ENCODE results near the gene USB1. TPM values are rescaled to one million over a fixed set of nuclear protein-coding genes. Genes with fewer than 3 reads are reported as not detected.

Gene USB1
- total RNA-seq, 1 donor from 2014 or later = 100.0 TPM

DNA sequence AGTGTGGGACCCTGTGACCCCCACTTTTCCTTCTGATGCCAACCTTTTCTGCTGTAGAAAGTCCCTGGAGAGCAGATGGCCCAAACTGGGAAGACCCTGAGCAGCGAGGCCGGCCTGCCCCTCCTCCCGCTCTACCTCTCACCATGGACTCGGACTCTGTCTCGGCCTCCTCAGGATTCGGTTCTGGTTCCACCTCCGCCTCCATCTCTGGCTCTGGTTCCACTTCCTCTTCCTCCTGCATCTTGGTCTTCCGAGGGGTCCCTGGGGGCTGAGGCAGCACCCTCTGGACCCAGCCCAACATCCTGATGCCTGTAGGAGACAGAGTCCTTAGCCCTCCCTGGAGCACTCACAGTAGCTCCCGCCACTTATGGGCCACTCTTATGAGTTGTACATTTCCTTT lies 34.2 kb upstream of the USB1 start:
- no peaks in the 10 kb centered on the region for H3K36me3 ChIP-seq (ENCODE audit: insufficient read depth, low read length)

GRCh38 chr16:57967916-57968315 lies 33.3 kb upstream of the USB1 start:
- Histone ChIP-seq H2AFZ (ENCODE audit: low read depth, low read length) (no peak overlapping the region), H3K79me2 (ENCODE audit: insufficient read depth, low read length) (no peaks in the 10 kb centered on the region), H3K27me3 (ENCODE audit: insufficient read depth, low read length) (peaks cover 5% of the 10 kb centered on the region), H3K4me1 (ENCODE audit: insufficient read depth, low read length) (no peaks in the 10 kb centered on the region), H4K20me1 (ENCODE audit: insufficient read depth, low read length) (no peaks in the 10 kb centered on the region), H3K9me3 (ENCODE audit: insufficient read depth, low read depth, low read length) (no peaks in the 10 kb centered on the region), H3K27ac (ENCODE audit: low read depth, low read length) (no peak overlapping the region), H3K4me2 (ENCODE audit: low read length) (no peak overlapping the region), H3K36me3 (ENCODE audit: insufficient read depth, low read length) (no peaks in the 10 kb centered on the region), H3K4me3 (ENCODE audit: insufficient read depth, low read depth, low read length) (no peak overlapping the region), H3K9ac (ENCODE audit: low read length) (no peak overlapping the region)
- DNase-seq (ENCODE audit: low read depth) = no peak
- TF ChIP-seq EZH2 (IDR thresholded peaks at IDR 0.05; ENCODE audit: insufficient read depth, low read length) = no peak
- TF ChIP-seq, protein P1, sequence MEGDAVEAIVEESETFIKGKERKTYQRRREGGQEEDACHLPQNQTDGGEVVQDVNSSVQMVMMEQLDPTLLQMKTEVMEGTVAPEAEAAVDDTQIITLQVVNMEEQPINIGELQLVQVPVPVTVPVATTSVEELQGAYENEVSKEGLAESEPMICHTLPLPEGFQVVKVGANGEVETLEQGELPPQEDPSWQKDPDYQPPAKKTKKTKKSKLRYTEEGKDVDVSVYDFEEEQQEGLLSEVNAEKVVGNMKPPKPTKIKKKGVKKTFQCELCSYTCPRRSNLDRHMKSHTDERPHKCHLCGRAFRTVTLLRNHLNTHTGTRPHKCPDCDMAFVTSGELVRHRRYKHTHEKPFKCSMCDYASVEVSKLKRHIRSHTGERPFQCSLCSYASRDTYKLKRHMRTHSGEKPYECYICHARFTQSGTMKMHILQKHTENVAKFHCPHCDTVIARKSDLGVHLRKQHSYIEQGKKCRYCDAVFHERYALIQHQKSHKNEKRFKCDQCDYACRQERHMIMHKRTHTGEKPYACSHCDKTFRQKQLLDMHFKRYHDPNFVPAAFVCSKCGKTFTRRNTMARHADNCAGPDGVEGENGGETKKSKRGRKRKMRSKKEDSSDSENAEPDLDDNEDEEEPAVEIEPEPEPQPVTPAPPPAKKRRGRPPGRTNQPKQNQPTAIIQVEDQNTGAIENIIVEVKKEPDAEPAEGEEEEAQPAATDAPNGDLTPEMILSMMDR (IDR thresholded peaks at IDR 0.05; ENCODE audit: insufficient read depth, low read depth, low read length) = no peak
- H3K4me3 Mint-ChIP-seq (ENCODE audit: unreplicated experiment) = no peak overlapping the region
- no peaks in the 10 kb centered on the region for H3K36me3 Mint-ChIP-seq (ENCODE audit: low read depth, unreplicated experiment)
- H3K4me1 Mint-ChIP-seq (ENCODE audit: low read depth, unreplicated experiment) = no peaks in the 10 kb centered on the region
- peaks cover 51% of the 10 kb centered on the region for H3K27me3 Mint-ChIP-seq (ENCODE audit: low read depth, unreplicated experiment)
- no peak overlapping the region for H3K27ac Mint-ChIP-seq (ENCODE audit: unreplicated experiment)
- H3K9me3 Mint-ChIP-seq (ENCODE audit: unreplicated experiment) = peaks cover 6% of the 10 kb centered on the region
- FAIRE-seq = no peak

More for the DNA sequence above, 34.2 kb upstream of the USB1 start:
- no peaks in the 10 kb centered on the region for H3K79me2 ChIP-seq (ENCODE audit: insufficient read depth, low read length)
- H3K27me3 ChIP-seq (ENCODE audit: insufficient read depth, low read length) = peaks cover 5% of the 10 kb centered on the region
- H3K36me3 Mint-ChIP-seq (ENCODE audit: low read depth, unreplicated experiment) = no peaks in the 10 kb centered on the region
- no peak overlapping the region for H3K27ac Mint-ChIP-seq (ENCODE audit: unreplicated experiment)
- H3K4me3 Mint-ChIP-seq (ENCODE audit: unreplicated experiment) = no peak overlapping the region
- no peak overlapping the region for H2AFZ ChIP-seq (ENCODE audit: low read depth, low read length)
- no peaks in the 10 kb centered on the region for H3K4me1 Mint-ChIP-seq (ENCODE audit: low read depth, unreplicated experiment)
- peaks cover 53% of the 10 kb centered on the region for H3K27me3 Mint-ChIP-seq (ENCODE audit: low read depth, unreplicated experiment)
- no peak overlapping the region for H3K4me3 ChIP-seq (ENCODE audit: insufficient read depth, low read depth, low read length)
- no peaks in the 10 kb centered on the region for H3K9me3 ChIP-seq (ENCODE audit: insufficient read depth, low read depth, low read length)
- no peak overlapping the region for H3K4me2 ChIP-seq (ENCODE audit: low read length)
- H3K4me1 ChIP-seq (ENCODE audit: insufficient read depth, low read length) = no peaks in the 10 kb centered on the region
- H3K27ac ChIP-seq (ENCODE audit: low read depth, low read length) = no peak overlapping the region
- peaks cover 3% of the 10 kb centered on the region for H3K9me3 Mint-ChIP-seq (ENCODE audit: unreplicated experiment)
- no peaks in the 10 kb centered on the region for H4K20me1 ChIP-seq (ENCODE audit: insufficient read depth, low read length)
- TF ChIP-seq, protein P1 (IDR thresholded peaks at IDR 0.05; ENCODE audit: insufficient read depth, low read depth, low read length) = no peak
- no peak for DNase-seq (ENCODE audit: low read depth)
- H3K9ac ChIP-seq (ENCODE audit: low read length) = no peak overlapping the region
- no peak for FAIRE-seq

GRCh38 chr16:57969451-57970123 lies 31.6 kb upstream of the USB1 start:
- Histone ChIP-seq H3K4me2 (ENCODE audit: low read length) (no peak overlapping the region), H3K4me1 (ENCODE audit: insufficient read depth, low read length) (no peaks in the 10 kb centered on the region), H3K36me3 (ENCODE audit: insufficient read depth, low read length) (no peaks in the 10 kb centered on the region), H3K9ac (ENCODE audit: low read length) (no peak overlapping the region), H3K27ac (ENCODE audit: low read depth, low read length) (no peak overlapping the region), H3K9me3 (ENCODE audit: insufficient read depth, low read depth, low read length) (no peaks in the 10 kb centered on the region), H3K79me2 (ENCODE audit: insufficient read depth, low read length) (no peaks in the 10 kb centered on the region), H3K4me3 (ENCODE audit: insufficient read depth, low read depth, low read length) (no peak overlapping the region), H4K20me1 (ENCODE audit: insufficient read depth, low read length) (no peaks in the 10 kb centered on the region), H2AFZ (ENCODE audit: low read depth, low read length) (no peak overlapping the region), H3K27me3 (ENCODE audit: insufficient read depth, low read length) (peaks cover 2% of the 10 kb centered on the region)
- no peaks in the 10 kb centered on the region for H3K4me1 Mint-ChIP-seq (ENCODE audit: low read depth, unreplicated experiment)
- H3K4me3 Mint-ChIP-seq (ENCODE audit: unreplicated experiment) = no peak overlapping the region
- peaks cover 6% of the 10 kb centered on the region for H3K9me3 Mint-ChIP-seq (ENCODE audit: unreplicated experiment)
- FAIRE-seq (no peak), DNase-seq (ENCODE audit: low read depth) (no peak)
- H3K27me3 Mint-ChIP-seq (ENCODE audit: low read depth, unreplicated experiment) = peaks cover 52% of the 10 kb centered on the region
- no peaks in the 10 kb centered on the region for H3K36me3 Mint-ChIP-seq (ENCODE audit: low read depth, unreplicated experiment)
- TF ChIP-seq, protein P1 (IDR thresholded peaks at IDR 0.05; ENCODE audit: insufficient read depth, low read depth, low read length) = no peak
- TF ChIP-seq EZH2 (IDR thresholded peaks at IDR 0.05; ENCODE audit: insufficient read depth, low read length) = no peak
- H3K27ac Mint-ChIP-seq (ENCODE audit: unreplicated experiment) = no peak overlapping the region

Data from astrocyte (in vitro differentiated cells and primary cell).